Mesendoderm (in vitro differentiated cells): ENCODE measurements around the gene TTC27.

Source experiments
- DNase-seq: peaks from one replicate; pipeline ENCODE4 v3.0.0; 2013
- H2AK5ac ChIP-seq: 2 replicates; pipeline ENCODE4 v1.6.1; 2013; ENCODE audit warnings: low read length, inconsistent platforms
- H2BK120ac ChIP-seq: 2 replicates; pipeline ENCODE4 v1.6.1; 2013; ENCODE audit warnings: low read depth, mild to moderate bottlenecking, low read length, moderate library complexity, mixed read lengths
- H2BK15ac ChIP-seq: replicated peaks from 2 replicates; pipeline ENCODE4 v1.6.1; 2013; ENCODE audit warnings: low read depth, mild to moderate bottlenecking, moderate library complexity
- H2BK5ac ChIP-seq: 2 replicates; pipeline ENCODE4 v1.6.1; 2013; ENCODE audit warnings: low read length, inconsistent platforms
- H3K18ac ChIP-seq: 2 replicates; pipeline ENCODE4 v1.6.1; 2013; ENCODE audit warnings: mild to moderate bottlenecking, low read length, mixed read lengths
- H3K23ac ChIP-seq: one replicate; pipeline ENCODE4 v1.6.1; 2013; ENCODE audit warnings: low read length
- H3K27ac ChIP-seq: 2 replicates; pipeline ENCODE4 v1.5.1; 2013; ENCODE audit warnings: low read depth, mild to moderate bottlenecking, inconsistent platforms, low read length, moderate library complexity
- H3K27me3 ChIP-seq: 2 replicates; pipeline ENCODE4 v1.6.1; 2013; ENCODE audit warnings: low read length, control low read depth, mild to moderate bottlenecking, inconsistent platforms; ENCODE audit not compliant: insufficient read depth, poor library complexity
- H3K36me3 ChIP-seq: 2 replicates; pipeline ENCODE4 v1.6.1; 2013; ENCODE audit warnings: low read length, inconsistent platforms; ENCODE audit not compliant: control insufficient read depth, insufficient read depth
- H3K4ac ChIP-seq: one replicate; pipeline ENCODE4 v1.6.1; 2013; ENCODE audit warnings: low read depth, mild to moderate bottlenecking, low read length, moderate library complexity
- H3K4me1 ChIP-seq: 2 replicates; pipeline ENCODE4 v1.6.1; 2013; ENCODE audit warnings: low read depth, low read length, inconsistent platforms; ENCODE audit not compliant: control insufficient read depth
- H3K4me2 ChIP-seq: 2 replicates; pipeline ENCODE4 v1.6.1; 2013; ENCODE audit warnings: low read length
- H3K4me3 ChIP-seq: 2 replicates; pipeline ENCODE4 v1.5.1; 2013; ENCODE audit warnings: mild to moderate bottlenecking, low read length
- H3K56ac ChIP-seq: one replicate; pipeline ENCODE4 v1.6.1; 2013; ENCODE audit warnings: low read length
- H3K79me1 ChIP-seq: 2 replicates; pipeline ENCODE4 v1.6.1; 2013; ENCODE audit warnings: low read length, inconsistent platforms
- H3K79me2 ChIP-seq: 2 replicates; pipeline ENCODE4 v1.6.1; 2013; ENCODE audit warnings: mild to moderate bottlenecking, low read length; ENCODE audit not compliant: control insufficient read depth, insufficient read depth
- H3K9ac ChIP-seq: 2 replicates; pipeline ENCODE4 v1.6.1; 2013; ENCODE audit warnings: low read length, inconsistent platforms
- H4K5ac ChIP-seq: one replicate; pipeline ENCODE4 v1.6.1; 2013; ENCODE audit warnings: low read length
- H4K8ac ChIP-seq: one replicate; pipeline ENCODE4 v1.6.1; 2013; ENCODE audit warnings: low read depth, mild to moderate bottlenecking, control low read depth, low read length, moderate library complexity
- WGBS: extraction: QIAGEN DNeasy Blood & Tissue Kit; methylation state at CpG from one replicate; pipeline ENCODE4 v1.1.7; 2013; ENCODE audit warnings: low lambda C conversion rate, missing lambda C conversion rate; ENCODE audit not compliant: insufficient coverage; ENCODE audit errors: extremely low coverage; 5-methylcytosine and 5-hydroxymethylcytosine counted together

The TTC27 gene

GRCh38 chr2:32811696-32812095 lies 183.8 kb downstream of the TTC27 start:
- H3K18ac ChIP-seq = no peak overlapping the region
- no peak overlapping the region for H4K5ac ChIP-seq
- H3K4ac ChIP-seq = no peak overlapping the region
- no peak overlapping the region for H3K4me2 ChIP-seq
- H3K56ac ChIP-seq = no peak overlapping the region
- H2BK5ac ChIP-seq = no peak overlapping the region
- no peak for DNase-seq
- H3K27ac ChIP-seq = no peak overlapping the region
- H3K79me2 ChIP-seq = no peaks in the 10 kb centered on the region
- no CpG with 5 or more reads among the region's 5 CpGs for WGBS
- H3K79me1 ChIP-seq = no peaks in the 10 kb centered on the region
- H3K23ac ChIP-seq = no peak overlapping the region
- no peak overlapping the region for H3K4me3 ChIP-seq
- H2AK5ac ChIP-seq = no peak overlapping the region
- H3K9ac ChIP-seq = no peak overlapping the region
- no peaks in the 10 kb centered on the region for H3K36me3 ChIP-seq
- no peak overlapping the region for H2BK15ac ChIP-seq
- no peaks in the 10 kb centered on the region for H3K27me3 ChIP-seq
- H4K8ac ChIP-seq = no peak overlapping the region
- H3K4me1 ChIP-seq = no peaks in the 10 kb centered on the region
- H2BK120ac ChIP-seq = no peak overlapping the region

- Histone ChIP-seq H3K4me1 (no peaks in the 10 kb centered on the region), H2BK15ac (no peak overlapping the region), H3K79me1 (no peaks in the 10 kb centered on the region), H3K27me3 (no peaks in the 10 kb centered on the region), H4K5ac (no peak overlapping the region), H2BK120ac (no peak overlapping the region), H3K79me2 (no peaks in the 10 kb centered on the region), H3K36me3 (no peaks in the 10 kb centered on the region), H3K18ac (no peak overlapping the region), H3K4me2 (no peak overlapping the region), H2BK5ac (no peak overlapping the region), H3K4ac (no peak overlapping the region), H3K9ac (no peak overlapping the region), H3K27ac (no peak overlapping the region), H4K8ac (no peak overlapping the region), H3K4me3 (no peak overlapping the region), H3K23ac (no peak overlapping the region), H2AK5ac (no peak overlapping the region), H3K56ac (no peak overlapping the region)
- DNase-seq = no peak
- WGBS = no CpG with 5 or more reads among the region's 3 CpGs
Observed at GRCh38 chr2:32812316-32812715, 184.5 kb downstream of the TTC27 start.

DNA sequence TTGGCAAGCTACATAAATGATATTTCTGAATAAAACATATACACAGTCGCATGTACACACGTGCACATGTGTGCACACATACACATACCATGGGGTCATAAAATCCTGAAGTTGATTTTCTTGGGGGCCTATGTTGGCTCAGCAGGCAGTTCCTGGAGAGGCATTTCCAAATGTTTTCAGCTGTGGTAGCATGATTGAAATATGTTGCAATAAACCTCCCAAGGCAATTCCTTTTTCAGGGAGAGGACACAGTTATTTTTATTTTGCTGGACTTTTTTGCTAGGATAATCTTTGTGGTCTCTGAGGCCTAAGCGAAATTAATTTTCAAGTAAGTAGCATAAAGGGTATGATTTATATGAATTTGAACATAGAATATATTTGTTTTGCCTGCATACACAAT lies 192.2 kb downstream of the TTC27 start:
- H3K79me2 ChIP-seq = no peaks in the 10 kb centered on the region
- H4K8ac ChIP-seq = no peak overlapping the region
- H3K36me3 ChIP-seq = no peaks in the 10 kb centered on the region
- no peak overlapping the region for H2BK5ac ChIP-seq
- no peak overlapping the region for H2AK5ac ChIP-seq
- H3K79me1 ChIP-seq = no peaks in the 10 kb centered on the region
- H3K9ac ChIP-seq = no peak overlapping the region
- H3K18ac ChIP-seq = no peak overlapping the region
- no peaks in the 10 kb centered on the region for H3K4me1 ChIP-seq
- H4K5ac ChIP-seq = no peak overlapping the region
- no peak overlapping the region for H3K23ac ChIP-seq
- no peak overlapping the region for H3K4me2 ChIP-seq
- no peak overlapping the region for H3K27ac ChIP-seq
- no peak overlapping the region for H2BK120ac ChIP-seq
- no peak overlapping the region for H3K56ac ChIP-seq
- no peaks in the 10 kb centered on the region for H3K27me3 ChIP-seq
- no peak for DNase-seq
- no CpG with 5 or more reads among the region's 3 CpGs for WGBS
- H3K4me3 ChIP-seq = no peak overlapping the region
- H3K4ac ChIP-seq = no peak overlapping the region
- no peak overlapping the region for H2BK15ac ChIP-seq

- no peak overlapping the region for H3K4ac ChIP-seq
- no peak overlapping the region for H3K9ac ChIP-seq
- H3K4me3 ChIP-seq = no peak overlapping the region
- H3K4me1 ChIP-seq = no peaks in the 10 kb centered on the region
- H3K23ac ChIP-seq = no peak overlapping the region
- no peak overlapping the region for H2BK15ac ChIP-seq
- no peak overlapping the region for H3K27ac ChIP-seq
- no peak overlapping the region for H3K56ac ChIP-seq
- no peak overlapping the region for H2BK120ac ChIP-seq
- H4K5ac ChIP-seq = no peak overlapping the region
- no peak overlapping the region for H3K18ac ChIP-seq
- no peak for DNase-seq
- no peaks in the 10 kb centered on the region for H3K27me3 ChIP-seq
- H3K79me1 ChIP-seq = no peaks in the 10 kb centered on the region
- no peaks in the 10 kb centered on the region for H3K36me3 ChIP-seq
- no peak overlapping the region for H3K4me2 ChIP-seq
- no peaks in the 10 kb centered on the region for H3K79me2 ChIP-seq
- no CpG with 5 or more reads among the region's 1 CpG for WGBS
- H2BK5ac ChIP-seq = no peak overlapping the region
- no peak overlapping the region for H2AK5ac ChIP-seq
- H4K8ac ChIP-seq = no peak overlapping the region
Observed at GRCh38 chr2:32820701-32821100, 192.9 kb downstream of the TTC27 start.

- Histone ChIP-seq H2AK5ac (no peak overlapping the region), H3K27me3 (no peaks in the 10 kb centered on the region), H3K4me1 (no peaks in the 10 kb centered on the region), H3K23ac (no peak overlapping the region), H4K8ac (no peak overlapping the region), H2BK120ac (no peak overlapping the region), H3K36me3 (no peaks in the 10 kb centered on the region), H4K5ac (no peak overlapping the region), H2BK5ac (no peak overlapping the region), H3K79me1 (no peaks in the 10 kb centered on the region), H2BK15ac (no peak overlapping the region), H3K18ac (no peak overlapping the region), H3K4me3 (no peak overlapping the region), H3K9ac (no peak overlapping the region), H3K4ac (no peak overlapping the region), H3K79me2 (no peaks in the 10 kb centered on the region), H3K4me2 (no peak overlapping the region), H3K56ac (no peak overlapping the region), H3K27ac (no peak overlapping the region)
- DNase-seq = no peak
- WGBS = no CpG with 5 or more reads among the region's 3 CpGs
Observed at GRCh38 chr2:32824070-32824809, 196.4 kb downstream of the TTC27 start.

DNA sequence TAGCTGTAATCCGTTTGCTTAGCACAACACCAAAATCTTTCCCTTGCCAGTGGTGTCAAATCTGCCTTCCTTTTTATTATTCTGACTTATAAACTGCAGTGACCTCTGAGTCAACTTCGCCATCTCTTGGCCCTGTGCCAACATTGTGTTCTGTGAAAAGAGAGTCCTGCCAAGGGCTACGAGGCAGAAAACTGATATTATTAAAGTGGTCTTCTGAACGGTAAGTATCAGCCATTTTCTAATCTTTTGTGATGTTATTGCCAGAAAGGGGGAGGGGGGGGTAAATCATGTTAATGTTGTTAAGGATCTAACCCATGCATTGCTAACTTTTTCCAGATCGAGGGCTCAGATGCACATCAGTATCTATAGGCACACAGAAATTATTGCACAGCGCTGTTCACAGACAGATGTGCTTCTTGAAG lies 197.5 kb downstream of the TTC27 start:
- Histone ChIP-seq H3K4me2 (no peak overlapping the region), H3K27me3 (no peaks in the 10 kb centered on the region), H3K9ac (no peak overlapping the region), H4K5ac (no peak overlapping the region), H3K79me1 (no peaks in the 10 kb centered on the region), H3K79me2 (no peaks in the 10 kb centered on the region), H2AK5ac (no peak overlapping the region), H3K4me3 (no peak overlapping the region), H3K27ac (no peak overlapping the region), H2BK120ac (no peak overlapping the region), H3K4ac (no peak overlapping the region), H3K18ac (no peak overlapping the region), H2BK5ac (no peak overlapping the region), H2BK15ac (no peak overlapping the region), H3K56ac (no peak overlapping the region), H3K23ac (no peak overlapping the region), H3K4me1 (no peaks in the 10 kb centered on the region), H4K8ac (no peak overlapping the region), H3K36me3 (no peaks in the 10 kb centered on the region)
- no peak for DNase-seq
- no CpG with 5 or more reads among the region's 6 CpGs for WGBS
